GM21619 (cell line): ENCODE measurements around the gene DUSP9.
"Not testable (repeated sequence)": the region's sequence is repeated elsewhere in the genome, so short reads cannot be mapped to it uniquely, and the experiment has no call there.

Experiments
- ATAC-seq: cut with Tn5 transposase; IDR thresholded peaks from one replicate; pipeline ENCODE4 v1.9.1; 2021; ENCODE audit not compliant: unreplicated experiment

Gene DUSP9

DNA sequence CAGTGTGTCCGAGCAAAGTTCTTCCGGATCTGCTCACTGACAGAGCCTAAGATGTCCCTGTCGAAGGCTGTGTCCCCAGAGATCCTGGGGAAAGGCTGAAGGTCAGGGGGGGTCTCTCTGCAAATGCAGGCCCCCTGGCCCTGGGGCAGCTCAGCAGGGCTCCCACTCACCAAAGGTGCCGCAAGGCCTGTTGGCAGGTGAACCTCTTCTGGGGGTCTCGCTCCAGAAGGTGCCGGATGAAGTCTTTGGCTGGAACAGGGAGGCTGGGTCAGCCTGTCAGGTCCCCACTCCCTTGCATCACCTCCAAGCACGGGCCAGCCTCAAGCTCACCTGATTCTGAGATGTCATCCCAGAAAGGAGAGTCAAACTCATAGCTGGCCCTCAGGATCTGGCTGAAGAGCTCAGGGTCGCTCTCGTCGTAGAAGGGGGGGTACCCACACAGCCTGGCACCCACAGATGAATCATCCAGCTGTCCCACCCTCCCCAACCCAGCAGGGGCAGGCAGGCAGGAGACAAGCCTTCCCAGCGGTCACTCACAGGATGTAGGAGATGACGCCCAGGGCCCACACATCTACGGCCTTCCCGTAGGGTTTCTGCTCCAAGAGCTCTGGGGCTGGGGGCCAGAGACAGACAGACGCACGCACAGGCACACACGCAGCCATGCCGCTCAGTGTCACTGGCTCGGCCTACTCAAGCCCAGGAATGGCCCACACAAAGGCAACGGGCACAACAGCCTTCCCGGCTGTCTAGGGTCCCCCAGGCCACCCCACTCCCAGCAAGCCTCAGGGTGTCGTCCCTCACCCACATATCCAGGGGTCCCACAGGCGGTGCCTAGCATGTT lies 24.0 kb downstream of the DUSP9 start:
- no peak for ATAC-seq

DNA sequence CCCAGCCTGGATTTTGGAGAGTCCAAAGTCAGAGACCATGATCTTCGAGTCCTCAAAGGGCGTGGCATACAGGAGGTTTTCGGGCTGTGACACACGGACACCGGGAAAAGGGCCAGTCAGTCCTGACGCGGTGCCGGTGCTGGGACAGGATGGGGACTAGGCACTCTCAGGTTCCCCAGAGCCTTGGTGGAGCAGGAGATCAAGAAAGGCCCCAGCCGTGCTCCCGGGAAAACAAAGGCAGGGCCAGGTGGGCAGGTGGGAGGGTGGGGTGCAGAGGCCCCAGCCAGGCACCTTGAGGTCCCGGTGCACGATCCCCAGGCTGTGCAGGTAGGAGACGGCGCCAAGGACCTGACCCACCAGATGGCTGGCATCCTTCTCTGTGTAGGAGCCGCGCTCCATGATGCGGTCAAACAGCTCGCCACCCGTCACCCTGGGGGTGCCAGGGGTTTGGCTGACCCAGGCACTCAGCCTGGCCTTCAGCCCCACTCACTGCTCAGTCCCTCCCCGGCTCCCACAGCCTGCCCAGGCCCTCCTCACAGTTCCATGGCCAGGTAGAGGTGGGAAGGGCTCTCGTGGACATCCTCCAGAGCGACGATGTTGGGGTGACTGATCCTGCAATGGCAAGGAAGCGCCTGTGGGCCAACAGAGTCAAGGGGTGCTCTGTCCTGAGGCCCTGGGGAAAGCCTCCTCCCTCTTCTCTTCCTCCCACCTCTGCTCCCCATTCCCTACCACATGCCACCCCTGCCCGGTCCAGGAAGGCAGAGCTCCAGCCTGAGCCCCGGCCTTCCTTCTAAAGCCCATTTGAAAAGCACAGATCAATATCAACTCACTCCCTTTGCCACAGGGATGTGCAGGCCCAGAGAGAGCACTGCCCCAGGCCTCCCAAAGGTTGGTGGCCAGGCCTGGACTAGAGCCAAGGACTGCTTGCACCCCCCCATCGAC lies 24.9 kb downstream of the DUSP9 start:
- no peak for ATAC-seq

DNA sequence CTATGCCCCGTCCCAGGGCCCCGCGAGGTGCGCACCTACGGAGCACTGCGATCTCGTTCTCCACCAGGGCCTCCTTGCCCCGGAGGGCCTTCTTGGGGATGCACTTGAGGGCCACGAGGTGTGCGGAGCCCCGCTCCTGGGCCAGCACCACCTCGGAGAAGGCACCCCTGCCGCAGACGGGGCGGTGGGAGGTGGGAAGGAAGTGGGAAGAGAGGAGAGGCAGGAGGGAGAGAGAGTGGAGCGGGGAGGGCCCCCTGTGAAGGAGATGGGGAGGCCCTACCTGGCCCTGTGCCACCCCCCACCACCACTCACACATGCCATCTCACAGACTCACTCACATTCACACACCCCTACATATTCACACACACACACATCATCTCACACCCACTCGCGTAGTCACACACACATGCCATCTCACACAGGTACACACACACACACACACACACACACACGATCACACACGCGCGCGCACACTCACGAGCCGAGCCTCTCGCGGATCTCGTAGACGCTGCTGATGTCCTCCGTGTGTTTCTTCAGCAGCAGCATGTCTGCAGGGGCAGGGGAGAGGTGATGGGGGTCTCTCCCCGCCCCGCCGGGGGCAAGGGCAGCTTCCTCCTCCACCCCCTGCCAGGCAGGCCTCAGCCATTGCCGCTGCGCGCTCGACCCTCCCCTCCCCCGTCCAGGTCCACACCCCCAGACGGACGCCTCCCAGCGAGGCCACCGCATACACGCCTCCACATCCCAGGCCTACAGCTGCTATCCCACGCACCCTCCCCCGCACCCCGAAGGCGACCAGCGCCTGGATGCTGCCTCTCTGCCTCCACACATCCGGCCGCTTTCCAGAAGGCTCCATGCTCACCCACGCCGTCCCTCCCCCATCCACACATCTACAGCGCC lies 25.8 kb downstream of the DUSP9 start:
- no peak for ATAC-seq

DNA sequence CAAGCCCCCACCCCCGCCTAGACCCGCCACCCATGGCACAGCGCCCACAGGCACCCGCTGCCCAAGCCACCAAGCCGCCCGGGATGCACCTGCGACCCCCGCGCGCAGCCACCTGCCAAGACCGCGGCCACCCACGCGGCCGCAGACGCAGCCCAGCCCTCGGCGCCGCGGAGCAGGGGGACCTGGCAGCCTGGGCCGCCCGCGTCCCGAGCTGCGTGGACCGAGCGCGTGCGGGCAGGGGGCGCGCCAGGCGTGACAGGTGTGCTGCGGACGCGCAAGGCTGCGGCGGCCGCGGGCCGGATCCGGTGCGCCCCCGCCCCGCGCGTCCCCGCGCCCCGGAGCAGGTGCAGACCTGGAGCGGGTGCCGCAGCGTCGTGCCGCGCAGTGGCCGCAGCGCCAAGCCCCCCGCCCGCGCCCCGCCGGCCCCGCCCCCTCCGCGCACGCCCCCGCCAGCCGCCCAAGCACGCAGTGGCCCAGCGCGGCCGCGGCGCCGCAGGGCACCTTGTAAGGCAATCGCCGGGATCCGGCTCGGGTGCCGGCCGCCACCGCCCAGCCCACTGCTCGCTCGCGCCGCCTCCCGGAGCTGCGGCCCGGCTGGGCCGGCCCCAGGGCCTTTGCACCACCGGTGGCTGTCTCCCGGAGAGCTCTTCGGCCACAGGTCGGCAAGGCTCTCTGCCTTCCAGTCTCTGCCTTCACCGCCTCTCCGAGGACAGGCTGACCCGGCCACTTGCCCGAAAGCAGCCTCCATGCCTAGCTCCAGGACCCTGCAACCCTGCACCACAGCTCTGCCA lies 26.6 kb downstream of the DUSP9 start, which contains the start of gene PNCK:
PNCK (minus strand) TSS at position 386 of the 791 bp plus-strand sequence. CDS start 737 bp downstream, outside the sequence.
- ATAC-seq = no peak

DNA sequence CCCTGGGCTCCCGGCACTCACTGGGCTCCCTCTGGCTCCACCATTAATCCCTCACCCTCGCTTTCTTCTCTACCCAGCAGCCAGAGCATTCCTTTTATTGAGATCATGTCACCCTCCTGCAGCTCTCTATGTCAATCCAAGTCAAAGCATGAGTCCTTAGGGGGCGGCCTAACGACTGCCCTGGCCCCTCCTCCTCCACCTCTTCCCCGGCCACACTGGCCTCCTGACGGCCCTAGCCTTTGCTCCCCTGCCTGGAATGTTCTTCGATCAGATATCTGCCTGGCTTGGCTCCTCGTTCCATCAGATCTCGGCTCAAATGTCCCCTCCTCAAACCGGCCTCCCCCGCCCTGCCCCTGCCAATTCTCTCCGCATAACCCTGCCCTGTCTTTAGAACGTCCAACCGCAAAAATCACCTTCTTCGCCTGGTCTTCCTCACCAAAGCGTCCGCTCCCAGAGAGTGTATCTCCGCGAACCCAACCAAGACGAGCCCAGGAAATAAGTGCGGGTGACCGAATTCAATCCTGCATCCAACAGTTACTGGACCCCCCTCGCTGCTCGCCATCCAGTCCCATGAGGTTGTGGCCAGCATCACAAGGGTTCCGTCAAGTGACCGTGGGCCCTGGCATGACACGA lies 27.3 kb downstream of the DUSP9 start:
- ATAC-seq = no peak

DNA sequence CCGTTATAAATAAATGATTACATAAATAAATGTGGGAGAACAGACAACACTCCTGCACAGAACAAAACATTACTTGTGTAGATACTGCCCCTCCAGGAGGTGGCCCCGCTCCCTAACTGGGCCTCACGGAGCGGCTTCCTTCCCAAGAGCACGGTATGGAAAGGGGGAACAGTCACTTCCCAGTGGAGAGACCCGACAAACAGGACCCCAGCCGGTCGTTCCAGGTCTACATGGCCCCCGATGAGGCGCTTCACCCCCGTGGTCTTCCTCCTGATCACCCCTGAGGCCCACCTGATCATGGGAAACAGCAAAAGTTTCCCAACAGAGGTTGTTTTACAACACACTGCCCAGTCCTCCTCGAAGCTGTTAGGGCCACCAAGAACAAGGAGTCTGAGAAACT lies 34.2 kb downstream of the DUSP9 start:
- no peak for ATAC-seq

DNA sequence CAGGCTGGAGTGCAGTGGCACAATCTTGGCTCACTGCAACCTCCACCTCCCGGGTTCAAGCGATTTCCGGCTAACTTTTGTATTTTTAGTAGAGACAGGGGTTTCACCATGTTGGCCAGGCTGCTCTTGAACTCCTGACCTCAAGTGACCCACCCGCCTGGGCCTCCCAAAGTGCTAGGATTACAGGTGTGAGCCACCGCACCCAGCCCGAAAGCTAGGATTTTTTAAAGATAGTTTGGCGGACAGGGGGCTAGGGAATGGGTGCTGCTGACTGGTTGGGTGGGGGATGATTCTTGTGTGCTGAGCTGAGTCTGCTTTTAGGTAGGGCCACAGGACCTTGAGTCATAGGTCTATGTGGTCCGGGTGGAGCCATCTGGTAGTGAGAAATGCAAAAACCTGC lies 36.5 kb downstream of the DUSP9 start:
- not testable (repeated sequence) for ATAC-seq

DNA sequence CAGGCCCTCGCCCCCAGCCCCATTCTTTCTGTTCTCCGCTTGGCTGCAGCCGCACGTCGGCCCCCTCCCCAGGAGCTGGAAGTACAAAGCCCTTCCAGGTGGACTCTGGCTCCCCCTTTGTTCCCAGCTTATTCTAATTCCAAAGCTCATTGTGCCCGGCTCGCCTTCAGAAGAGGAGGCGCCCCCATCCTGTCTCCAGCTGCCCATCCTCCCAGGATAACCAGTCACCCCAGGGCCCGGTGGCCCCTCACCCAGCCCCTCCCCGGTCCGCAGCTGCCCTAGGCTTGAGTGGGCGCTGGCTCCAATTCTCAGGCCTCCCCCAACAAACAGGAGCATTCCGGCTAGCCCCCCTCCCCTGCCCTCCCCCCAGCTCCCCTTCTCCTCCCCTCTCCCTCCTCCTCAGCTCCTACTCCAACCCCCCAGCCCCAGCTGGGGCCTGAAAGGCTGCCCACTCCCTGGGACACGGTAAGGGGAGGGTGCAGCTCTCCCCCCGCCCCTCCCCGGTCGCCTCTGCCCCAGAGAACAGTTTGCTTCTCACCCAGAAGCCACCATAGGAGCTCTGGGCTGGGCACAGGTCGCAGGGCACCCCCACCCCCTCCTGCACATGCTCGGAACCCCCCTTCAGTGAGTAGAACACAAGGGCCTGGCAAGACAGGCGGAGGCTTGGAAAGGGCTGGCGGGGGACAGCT lies 37.6 kb downstream of the DUSP9 start:
- no peak for ATAC-seq

DNA sequence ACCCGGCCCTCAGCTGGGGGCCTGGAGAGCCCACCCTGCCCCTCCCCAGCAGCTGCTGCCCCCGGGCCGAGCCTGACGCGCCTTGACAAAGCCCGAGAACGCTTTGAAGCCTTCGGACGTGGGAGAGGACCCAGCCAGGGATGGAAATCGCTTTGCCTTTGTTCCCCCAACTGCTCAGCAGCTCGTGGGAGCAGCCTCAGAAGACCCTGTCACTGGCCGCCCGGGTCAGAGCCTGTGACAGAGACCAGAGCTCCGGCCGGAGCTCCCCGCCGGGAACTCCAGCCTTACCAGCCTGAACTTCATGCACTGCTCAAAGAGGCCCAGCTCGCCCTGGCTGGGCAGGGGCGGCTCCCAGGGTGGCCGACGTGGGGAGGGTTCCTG lies 38.1 kb downstream of the DUSP9 start:
- ATAC-seq = no peak

DNA sequence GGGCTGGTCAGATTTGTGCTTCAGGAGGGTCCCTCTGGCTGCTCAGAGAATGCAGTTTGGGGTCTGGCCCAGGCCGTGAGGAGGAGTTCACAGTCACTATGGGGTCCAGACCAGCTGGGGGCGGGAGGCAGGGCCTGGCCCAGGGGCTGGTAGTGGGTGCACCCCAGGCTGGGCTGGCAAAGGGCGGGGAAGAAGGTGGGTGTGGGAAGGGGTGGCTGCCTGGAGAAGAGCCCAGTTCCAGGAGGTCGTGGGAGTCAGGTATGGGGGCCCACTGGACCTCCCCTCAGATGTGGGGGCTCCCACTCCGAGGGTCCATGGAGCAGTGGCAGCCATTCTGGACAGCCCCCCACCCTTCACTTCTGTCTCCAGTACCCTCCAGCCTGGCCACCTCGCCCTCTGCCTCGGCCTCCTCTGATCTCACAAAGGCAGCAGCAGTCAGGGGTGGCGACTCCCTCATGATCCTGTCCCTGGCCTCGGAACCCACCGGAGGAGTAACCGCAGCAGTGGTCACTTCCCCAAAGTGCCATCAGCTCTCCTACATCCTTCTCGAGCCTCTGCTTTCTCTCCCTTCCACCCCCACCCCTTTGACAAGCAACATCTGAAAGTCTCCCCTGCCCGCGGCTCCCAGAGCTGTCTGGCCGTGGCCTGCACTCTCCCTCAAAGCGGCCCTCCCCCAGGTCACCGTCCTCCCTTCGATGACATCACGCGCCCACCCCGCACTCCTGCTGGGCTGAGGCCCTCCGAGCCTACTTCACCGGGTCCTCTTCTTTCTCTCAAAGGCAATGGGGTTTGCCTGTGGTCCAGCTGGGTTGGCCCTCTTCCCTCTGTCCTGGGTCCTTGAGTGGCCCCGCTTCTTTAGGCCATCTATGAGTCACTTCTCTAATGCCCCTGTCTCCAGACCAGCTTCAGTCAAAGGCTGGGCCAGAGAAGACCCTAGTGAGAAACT lies 39.0 kb downstream of the DUSP9 start:
- no peak for ATAC-seq

DNA sequence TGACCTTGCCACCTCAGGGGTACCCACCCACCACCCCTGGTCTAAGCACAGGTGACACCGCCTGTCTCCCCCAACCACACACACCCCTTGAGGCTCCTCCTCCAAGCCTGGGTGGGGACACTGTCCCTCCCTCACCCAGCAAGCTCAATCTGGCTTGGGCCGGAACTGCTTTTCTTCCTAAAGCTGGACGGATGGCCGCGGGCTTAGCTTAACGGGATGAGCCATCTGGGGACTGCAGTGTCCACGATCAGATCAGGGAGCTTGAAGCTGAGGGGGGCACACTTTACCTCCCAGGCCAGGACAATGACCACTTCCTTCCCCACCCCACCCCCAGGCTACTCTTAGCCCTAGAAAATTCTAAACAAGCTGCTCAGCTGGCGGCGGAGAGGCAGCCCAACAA lies 39.7 kb downstream of the DUSP9 start:
- ATAC-seq = no peak

DNA sequence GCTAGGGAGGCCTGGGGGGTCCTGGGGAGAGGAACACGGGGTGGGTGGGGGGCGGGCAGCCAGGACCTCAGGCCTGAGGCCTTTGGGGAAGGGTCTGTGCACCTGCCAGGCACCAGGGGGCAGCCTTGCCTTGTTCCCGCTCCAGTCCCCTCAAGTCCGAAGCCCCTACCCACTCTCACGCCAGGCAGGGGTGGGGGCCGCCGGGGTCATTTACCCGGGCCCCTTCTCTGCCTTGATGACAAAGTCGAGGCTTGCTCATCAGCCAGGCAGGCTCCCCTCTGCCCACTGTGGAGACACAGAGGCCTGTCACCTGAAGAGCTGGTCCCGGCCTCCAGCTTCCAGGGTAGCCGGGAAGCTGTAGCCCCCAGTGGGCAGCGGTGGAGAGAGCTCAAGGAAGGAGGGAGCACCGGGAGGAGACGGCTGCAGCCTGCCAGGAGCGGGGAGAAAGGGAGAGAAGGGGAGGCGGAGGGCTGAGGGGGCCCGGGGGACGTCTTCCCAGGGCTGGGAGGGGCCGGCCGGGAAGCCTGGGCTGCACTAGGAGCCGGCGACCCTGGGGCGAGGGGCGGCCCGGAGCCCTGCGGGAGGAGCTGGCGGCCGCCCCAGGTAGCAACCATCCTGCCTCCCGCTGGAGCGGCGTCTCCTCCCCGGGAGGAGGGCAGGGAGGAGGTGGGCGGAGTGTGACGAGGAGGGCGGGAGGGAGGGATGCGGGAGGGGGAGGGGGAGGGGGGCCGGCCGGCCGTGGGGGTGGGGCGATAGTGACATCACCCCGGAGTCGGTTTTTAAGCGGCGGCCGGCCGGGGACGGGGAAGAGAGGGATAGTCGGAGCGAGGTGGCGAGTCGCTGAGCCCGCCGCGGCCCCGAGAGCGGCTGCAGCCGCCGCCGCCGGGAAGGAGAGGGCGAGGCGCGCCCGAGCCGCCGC lies 40.4 kb downstream of the DUSP9 start, which contains the start of gene SLC6A8:
SLC6A8 (plus strand) TSS at position 806 of the 919 bp plus-strand sequence. CDS start 649 bp downstream, outside the sequence.
- no peak for ATAC-seq

DNA sequence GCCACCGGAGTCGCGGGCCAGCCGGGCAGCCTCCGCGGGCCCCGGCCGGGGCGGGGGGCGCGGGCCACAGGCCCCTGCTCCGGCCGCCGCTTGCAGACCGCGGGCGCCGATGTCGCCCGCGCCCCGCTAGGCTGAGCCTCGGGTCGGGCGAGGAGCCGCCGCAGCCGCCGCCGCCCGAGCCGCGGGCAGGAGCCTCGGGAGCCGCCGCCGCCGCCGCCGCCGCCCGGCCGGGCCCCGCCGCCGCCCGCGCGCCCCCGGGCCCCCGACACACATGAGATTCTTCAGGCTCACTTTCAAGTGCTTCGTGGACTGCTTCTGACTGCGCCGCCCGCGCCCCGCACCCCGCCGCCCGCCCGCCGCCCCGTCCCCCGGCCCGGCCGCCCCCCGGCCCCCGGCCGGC lies 41.1 kb downstream of the DUSP9 start:
- no peak for ATAC-seq

DNA sequence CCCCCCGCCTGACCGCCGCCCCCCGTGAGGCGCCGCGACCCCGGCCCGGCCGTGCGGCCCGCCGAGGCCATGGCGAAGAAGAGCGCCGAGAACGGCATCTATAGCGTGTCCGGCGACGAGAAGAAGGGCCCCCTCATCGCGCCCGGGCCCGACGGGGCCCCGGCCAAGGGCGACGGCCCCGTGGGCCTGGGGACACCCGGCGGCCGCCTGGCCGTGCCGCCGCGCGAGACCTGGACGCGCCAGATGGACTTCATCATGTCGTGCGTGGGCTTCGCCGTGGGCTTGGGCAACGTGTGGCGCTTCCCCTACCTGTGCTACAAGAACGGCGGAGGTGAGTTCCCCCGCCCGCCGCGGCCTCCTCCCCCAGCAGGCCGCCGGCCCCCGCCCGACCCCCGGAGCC lies 41.5 kb downstream of the DUSP9 start:
- ATAC-seq = no peak

DNA sequence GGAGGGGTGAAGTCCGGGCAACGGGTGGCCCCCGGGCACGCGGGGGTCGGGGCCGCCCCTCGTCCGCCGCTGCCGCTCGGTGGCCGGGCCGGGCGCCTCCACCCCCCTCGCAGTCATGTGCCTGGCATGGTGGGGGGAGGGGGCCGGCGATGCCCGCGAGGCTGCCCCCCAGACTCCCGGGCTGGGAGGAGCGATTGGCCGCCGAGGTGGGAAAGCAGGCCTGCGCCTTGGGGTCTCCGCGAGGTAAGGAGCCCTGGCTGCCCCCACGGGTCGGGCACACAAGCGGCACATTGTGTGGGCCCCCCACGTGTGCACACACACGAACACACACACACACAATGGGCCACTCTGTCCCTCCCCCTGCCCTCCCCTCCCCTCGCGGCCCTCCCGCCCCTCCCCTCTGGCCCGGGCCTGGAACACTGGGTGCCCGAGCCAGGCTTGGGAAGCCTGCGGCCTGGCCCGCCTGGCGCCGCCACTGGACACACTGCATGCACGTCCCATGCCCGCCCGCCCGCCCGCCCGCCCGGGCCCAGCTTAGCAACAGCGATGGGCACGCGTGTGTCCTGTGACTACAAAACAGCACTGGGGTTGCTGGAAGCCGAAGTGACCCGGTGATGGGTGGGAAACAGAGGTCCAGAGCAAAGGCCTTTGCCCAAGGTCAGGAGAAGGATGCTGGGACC lies 42.0 kb downstream of the DUSP9 start:
- ATAC-seq = no peak
